ENCODE measurements around the gene ZKSCAN5. TPM values are rescaled to one million over a fixed set of nuclear protein-coding genes. Genes with fewer than 3 reads are reported as not detected.
"Not testable (repeated sequence)": the region's sequence is repeated elsewhere in the genome, so short reads cannot be mapped to it uniquely, and the experiment has no call there.

ZKSCAN5 gene
- total RNA-seq, 1 donor from 2014 or later = 6.7 TPM

- DNase-seq (ENCODE audit: missing footprints) (no peak), ATAC-seq (no peak)
- intact Hi-C loops (cut with DNase I) = no loop called here
These were observed 38.7 kb downstream of the ZKSCAN5 start for GRCh38 chr7:99543081-99543671.

GRCh38 chr7:99543916-99544315 is 39.5 kb downstream of the ZKSCAN5 start:
- no peak for ATAC-seq
- intact Hi-C loops (cut with DNase I) = no loop called here
- no peak for DNase-seq (ENCODE audit: missing footprints)

- intact Hi-C loops (cut with DNase I); ATAC-seq; DNase-seq (ENCODE audit: missing footprints): not testable (repeated sequence)
These were observed 40.8 kb downstream of the ZKSCAN5 start for GRCh38 chr7:99545308-99545707.

- DNase-seq (ENCODE audit: missing footprints); intact Hi-C loops (cut with DNase I); ATAC-seq: not testable (repeated sequence)
These were observed 45.1 kb downstream of the ZKSCAN5 start for GRCh38 chr7:99549545-99549944.

GRCh38 chr7:99551334-99551733 is 46.9 kb downstream of the ZKSCAN5 start:
- DNase-seq (ENCODE audit: missing footprints) (no peak), ATAC-seq (no peak)
- intact Hi-C loops (cut with DNase I) = loop anchor here (5.0 kb wide), 1 partner anchor 49 kb away; the partner anchor contains the start of genes ZKSCAN5 and ZNF394

- ATAC-seq (peak; percentile 98), DNase-seq (ENCODE audit: missing footprints) (peak; percentile 94)
- intact Hi-C loops (cut with DNase I) = loop anchor here (5.0 kb wide), 1 partner anchor 50 kb away; the partner anchor contains the start of genes ZKSCAN5 and ZNF394
These were observed 47.5 kb downstream of the ZKSCAN5 start, which contains the start of gene FAM200A for GRCh38 chr7:99551767-99552463. TSS of gene FAM200A (minus strand) at chr7:99552114. CDS start at chr7:99548407, 3,707 bp downstream.

- ATAC-seq = no peak
- no peak for DNase-seq (ENCODE audit: missing footprints)
These were observed 48.6 kb downstream of the ZKSCAN5 start for GRCh38 chr7:99553039-99553438.

GRCh38 chr7:99554939-99555338 is 50.5 kb downstream of the ZKSCAN5 start:
- intact Hi-C loops (cut with DNase I) = loop anchor here (5.0 kb wide), 1 partner anchor 53 kb away; the partner anchor contains the start of genes ZKSCAN5 and ZNF394
- DNase-seq (ENCODE audit: missing footprints) (no peak), ATAC-seq (no peak)

More at GRCh38 chr7:99553039-99553438, 48.6 kb downstream of the ZKSCAN5 start:
- intact Hi-C loops (cut with DNase I) = loop anchor here (5.0 kb wide), 1 partner anchor 51 kb away; the partner anchor contains the start of genes ZKSCAN5 and ZNF394

GRCh38 chr7:99557196-99557607 is 52.7 kb downstream of the ZKSCAN5 start:
- intact Hi-C loops (cut with DNase I) = no loop called here
- DNase-seq (ENCODE audit: missing footprints) = no peak
- ATAC-seq = no peak

- intact Hi-C loops (cut with DNase I) = no loop called here
- DNase-seq (ENCODE audit: missing footprints) (no peak), ATAC-seq (no peak)
These were observed 53.5 kb downstream of the ZKSCAN5 start for GRCh38 chr7:99557940-99558305.

- DNase-seq (ENCODE audit: missing footprints) (peak; percentile 94), ATAC-seq (peak; percentile 98)
- intact Hi-C loops (cut with DNase I) = no loop called here
These were observed 54.1 kb downstream of the ZKSCAN5 start, which contains the start of gene ZNF655 for GRCh38 chr7:99558306-99559174. TSS of gene ZNF655 (plus strand) at chr7:99558642. CDS start at chr7:99560560, 1,918 bp downstream.

GRCh38 chr7:99559175-99559915 is 54.9 kb downstream of the ZKSCAN5 start:
- intact Hi-C loops (cut with DNase I) = no loop called here
- ATAC-seq (no peak), DNase-seq (ENCODE audit: missing footprints) (no peak)

GRCh38 chr7:99560834-99561736 is 56.6 kb downstream of the ZKSCAN5 start:
- DNase-seq (ENCODE audit: missing footprints) (no peak), ATAC-seq (no peak)
- intact Hi-C loops (cut with DNase I) = no loop called here

GRCh38 chr7:99561737-99562051 is 57.2 kb downstream of the ZKSCAN5 start:
- intact Hi-C loops (cut with DNase I) = no loop called here
- DNase-seq (ENCODE audit: missing footprints) (no peak), ATAC-seq (no peak)

- intact Hi-C loops (cut with DNase I) = no loop called here
These were observed 57.8 kb downstream of the ZKSCAN5 start for GRCh38 chr7:99562114-99562784.

GRCh38 chr7:99562832-99563231 is 58.4 kb downstream of the ZKSCAN5 start:
- intact Hi-C loops (cut with DNase I) = no loop called here
- no peak for DNase-seq (ENCODE audit: missing footprints)
- no peak for ATAC-seq

More at GRCh38 chr7:99562114-99562784, 57.8 kb downstream of the ZKSCAN5 start:
- ATAC-seq (no peak), DNase-seq (ENCODE audit: missing footprints) (no peak)

GRCh38 chr7:99563650-99564049 is 59.2 kb downstream of the ZKSCAN5 start:
- intact Hi-C loops (cut with DNase I) = no loop called here
- ATAC-seq (no peak), DNase-seq (ENCODE audit: missing footprints) (no peak)

All from Right ventricle myocardium inferior (tissue), 1 donor.